DOHH2 (cell line): Measurements from ENCODE around the gene HDAC8.
"Not testable (repeated sequence)": the region's sequence is repeated elsewhere in the genome, so short reads cannot be mapped to it uniquely, and the experiment has no call there.

Experiments used
- H3F3A ChIP-seq: fragments of 200-600 bp; sonication (generic), shearing (Covaris generic); 2 replicates; pipeline ENCODE4 v1.6.0; 2016; ENCODE audit warnings: antibody characterized with exemption, mild to moderate bottlenecking; ENCODE audit not compliant: control insufficient read depth, insufficient read depth
- H3K27ac ChIP-seq: fragments of 200-600 bp; sonication (generic); 2 replicates; pipeline ENCODE4 v1.5.1; 2014; ENCODE audit warnings: low read depth, mild to moderate bottlenecking, low read length, moderate library complexity
- H3K27me3 ChIP-seq: fragments of 200-600 bp; sonication (generic); 2 replicates; pipeline ENCODE4 v1.6.1; 2014; ENCODE audit warnings: mild to moderate bottlenecking, low read length, mixed read lengths; ENCODE audit not compliant: control insufficient read depth
- H3K36me3 ChIP-seq: fragments of 200-600 bp; sonication (generic); 2 replicates; pipeline ENCODE4 v1.6.1; 2014; ENCODE audit warnings: mild to moderate bottlenecking, low read length, moderate library complexity, mixed read lengths; ENCODE audit not compliant: control insufficient read depth
- H3K4me1 ChIP-seq: fragments of 200-600 bp; sonication (generic); 2 replicates; pipeline ENCODE4 v1.6.1; 2014; ENCODE audit warnings: mild to moderate bottlenecking, low read length, mixed read lengths; ENCODE audit not compliant: control insufficient read depth
- H3K4me2 ChIP-seq: fragments of 200-600 bp; sonication (generic); 2 replicates; pipeline ENCODE4 v1.6.0; 2014; ENCODE audit warnings: mild to moderate bottlenecking, low read length, moderate library complexity
- H3K4me3 ChIP-seq: fragments of 200-600 bp; sonication (generic); 2 replicates; pipeline ENCODE4 v1.5.1; 2014; ENCODE audit warnings: mild to moderate bottlenecking, low read length, mixed read lengths
- H3K79me2 ChIP-seq: fragments of 200-600 bp; sonication (generic); 2 replicates; pipeline ENCODE4 v1.6.1; 2014; ENCODE audit warnings: mild to moderate bottlenecking, low read length, mixed read lengths; ENCODE audit not compliant: control insufficient read depth
- H3K9me2 ChIP-seq: fragments of 200-600 bp; sonication (generic); replicated peaks from 2 replicates; pipeline ENCODE4 v1.6.1; 2014; ENCODE audit warnings: mild to moderate bottlenecking, low read length, mixed read lengths; ENCODE audit not compliant: control insufficient read depth
- H3K9me3 ChIP-seq: fragments of 200-600 bp; sonication (generic); 2 replicates; pipeline ENCODE4 v1.6.1; 2014; ENCODE audit warnings: antibody characterized with exemption, low read length, mixed read lengths; ENCODE audit not compliant: control insufficient read depth, insufficient read depth
- H4K20me1 ChIP-seq: fragments of 200-600 bp; sonication (generic); 2 replicates; pipeline ENCODE4 v1.6.0; 2014; ENCODE audit warnings: low read depth, mild to moderate bottlenecking, antibody characterized with exemption, low read length, moderate library complexity; ENCODE audit not compliant: control insufficient read depth, insufficient read depth
- EZH2phosphoT487 ChIP-seq: fragments of 200-600 bp; sonication (generic); IDR thresholded peaks from 2 replicates; pipeline ENCODE4 v1.6.1; 2017; ENCODE audit warnings: borderline replicate concordance, mild to moderate bottlenecking, antibody characterized with exemption, low read length, moderate library complexity, mixed read lengths
- TF ChIP-seq, protein P1 (sequence below): fragments of 200-600 bp; sonication (generic); IDR thresholded peaks from one replicate; pipeline ENCODE4 v1.5.1; 2014; ENCODE audit warnings: antibody characterized with exemption, mild to moderate bottlenecking, low read depth, low read length; ENCODE audit not compliant: poor library complexity, severe bottlenecking

HDAC8 gene

DNA sequence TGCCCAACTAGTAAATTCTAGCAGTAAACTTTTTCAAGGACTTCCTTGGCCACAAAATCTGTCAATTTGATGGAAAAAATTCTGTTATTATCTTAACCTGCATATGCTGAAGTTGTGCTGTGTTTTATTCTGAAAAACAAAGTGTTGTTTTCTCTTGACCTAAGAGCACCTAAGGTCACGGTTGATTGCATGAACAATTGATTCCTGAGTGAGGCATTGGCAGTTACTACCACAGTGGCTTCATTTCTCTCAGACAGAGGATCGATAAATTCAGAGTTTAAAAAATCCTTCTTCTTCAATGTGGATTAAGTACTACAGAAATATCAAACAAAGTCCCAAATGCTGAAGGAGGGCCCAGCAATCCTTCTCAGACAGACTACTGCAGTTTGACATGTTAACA, 6.2 kb downstream of the HDAC8 start:
- Histone ChIP-seq H3K4me3 (no peak overlapping the region), H3K9me2 (no peaks in the 10 kb centered on the region), H3K36me3 (peaks cover 18% of the 10 kb centered on the region), H3K4me1 (no peaks in the 10 kb centered on the region), H3F3A (no peaks in the 10 kb centered on the region), H3K79me2 (no peaks in the 10 kb centered on the region), H3K9me3 (no peaks in the 10 kb centered on the region), H3K27ac (no peak overlapping the region), H4K20me1 (no peaks in the 10 kb centered on the region), H3K4me2 (no peak overlapping the region), H3K27me3 (no peaks in the 10 kb centered on the region)
- TF ChIP-seq EZH2phosphoT487 = no peak
- TF ChIP-seq, protein P1, sequence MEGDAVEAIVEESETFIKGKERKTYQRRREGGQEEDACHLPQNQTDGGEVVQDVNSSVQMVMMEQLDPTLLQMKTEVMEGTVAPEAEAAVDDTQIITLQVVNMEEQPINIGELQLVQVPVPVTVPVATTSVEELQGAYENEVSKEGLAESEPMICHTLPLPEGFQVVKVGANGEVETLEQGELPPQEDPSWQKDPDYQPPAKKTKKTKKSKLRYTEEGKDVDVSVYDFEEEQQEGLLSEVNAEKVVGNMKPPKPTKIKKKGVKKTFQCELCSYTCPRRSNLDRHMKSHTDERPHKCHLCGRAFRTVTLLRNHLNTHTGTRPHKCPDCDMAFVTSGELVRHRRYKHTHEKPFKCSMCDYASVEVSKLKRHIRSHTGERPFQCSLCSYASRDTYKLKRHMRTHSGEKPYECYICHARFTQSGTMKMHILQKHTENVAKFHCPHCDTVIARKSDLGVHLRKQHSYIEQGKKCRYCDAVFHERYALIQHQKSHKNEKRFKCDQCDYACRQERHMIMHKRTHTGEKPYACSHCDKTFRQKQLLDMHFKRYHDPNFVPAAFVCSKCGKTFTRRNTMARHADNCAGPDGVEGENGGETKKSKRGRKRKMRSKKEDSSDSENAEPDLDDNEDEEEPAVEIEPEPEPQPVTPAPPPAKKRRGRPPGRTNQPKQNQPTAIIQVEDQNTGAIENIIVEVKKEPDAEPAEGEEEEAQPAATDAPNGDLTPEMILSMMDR = no peak

DNA sequence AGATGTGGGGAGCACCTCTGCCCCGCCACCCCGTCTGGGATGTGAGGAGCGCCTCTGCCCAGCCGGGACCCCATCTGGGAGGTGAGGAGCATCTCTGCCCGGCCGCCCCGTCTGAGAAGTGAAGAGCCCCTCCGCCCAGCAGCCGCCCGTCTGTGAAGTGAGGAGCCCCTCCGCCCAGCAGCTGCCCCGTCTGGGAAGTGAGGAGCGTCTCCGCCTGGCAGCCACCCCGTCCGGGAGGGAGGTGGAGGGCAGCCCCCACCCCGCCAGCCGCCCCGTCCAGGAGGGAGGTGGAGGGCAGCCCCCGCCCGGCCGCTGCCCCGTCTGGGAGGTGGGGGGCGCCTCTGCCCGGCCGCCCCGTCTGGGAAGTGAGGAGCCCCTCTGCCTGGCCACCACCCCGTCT, 13.0 kb downstream of the HDAC8 start:
- not testable (repeated sequence) for H3K4me2 ChIP-seq, H3K27me3 ChIP-seq, H4K20me1 ChIP-seq, H3K9me2 ChIP-seq, H3K36me3 ChIP-seq, H3K27ac ChIP-seq, H3K4me3 ChIP-seq, H3K79me2 ChIP-seq, H3F3A ChIP-seq, H3K4me1 ChIP-seq, H3K9me3 ChIP-seq

DNA sequence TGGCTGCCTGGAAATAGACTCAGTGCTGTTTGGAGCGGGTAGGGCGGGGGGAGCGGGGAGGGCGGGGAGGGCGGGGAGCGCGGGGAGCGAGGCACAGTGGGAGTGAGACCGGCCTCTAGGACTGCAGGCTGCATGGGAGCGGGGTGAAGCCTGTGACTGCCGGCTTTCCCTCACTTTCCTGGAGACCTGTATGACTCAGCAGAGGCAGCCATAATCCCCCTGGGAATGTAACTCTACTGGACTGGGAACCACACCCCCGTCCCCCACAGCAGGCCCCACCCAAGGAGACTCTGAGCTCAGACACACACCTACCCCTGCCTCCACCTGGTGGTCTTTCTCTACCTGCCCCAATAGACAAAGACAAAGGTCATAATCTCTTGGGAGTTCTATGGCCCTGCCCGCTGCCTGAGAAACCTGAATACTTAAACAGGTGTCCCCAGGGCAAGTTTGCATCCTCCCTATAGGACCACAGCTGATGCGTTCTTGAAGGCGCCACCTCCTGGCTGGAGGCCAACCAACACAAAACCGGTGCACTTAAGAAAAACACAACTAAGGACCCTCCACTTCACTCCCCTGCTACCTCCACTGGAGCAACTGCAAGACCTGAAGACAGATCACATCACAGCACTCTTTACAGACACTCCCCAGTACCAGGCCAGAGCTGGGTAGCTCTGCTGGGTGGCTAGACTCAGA, 18.0 kb downstream of the HDAC8 start:
- H3K9me3 ChIP-seq = no peaks in the 10 kb centered on the region
- no peaks in the 10 kb centered on the region for H3K4me1 ChIP-seq
- H3K79me2 ChIP-seq = 0 out of 2 replicates have a peak, but pooled peaks cover 2% of the 10 kb centered on the region
- no peaks in the 10 kb centered on the region for H4K20me1 ChIP-seq
- TF ChIP-seq EZH2phosphoT487 = no peak
- no peaks in the 10 kb centered on the region for H3F3A ChIP-seq
- no peak overlapping the region for H3K4me2 ChIP-seq
- H3K9me2 ChIP-seq = no peaks in the 10 kb centered on the region
- H3K27ac ChIP-seq = no peak overlapping the region
- no peak overlapping the region for H3K4me3 ChIP-seq
- no peaks in the 10 kb centered on the region for H3K27me3 ChIP-seq
- H3K36me3 ChIP-seq = no peaks in the 10 kb centered on the region

DNA sequence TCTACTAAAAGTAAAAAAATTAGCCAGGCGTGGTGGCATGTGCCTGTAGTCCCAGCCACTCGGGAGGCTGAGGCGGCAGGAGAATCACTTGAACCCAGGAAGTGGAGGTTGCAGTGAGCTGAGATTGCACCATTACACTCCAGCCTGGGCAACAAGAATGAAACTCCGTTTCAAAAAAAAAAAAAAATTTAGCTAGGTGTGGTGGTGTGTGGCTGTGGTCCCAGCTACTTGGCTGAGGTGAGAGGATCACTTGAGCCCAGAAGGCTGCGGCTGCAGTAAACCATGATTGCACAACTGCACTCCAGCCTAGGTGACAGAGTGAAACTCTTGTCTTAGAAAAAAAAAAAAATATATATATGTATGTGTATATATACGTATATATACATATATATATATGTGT, 20.2 kb downstream of the HDAC8 start:
- H3K27ac ChIP-seq, H3K9me2 ChIP-seq, H3K27me3 ChIP-seq, H3K4me2 ChIP-seq, H3K36me3 ChIP-seq, H3K9me3 ChIP-seq, H3F3A ChIP-seq, H3K4me3 ChIP-seq, H3K4me1 ChIP-seq, H3K79me2 ChIP-seq, H4K20me1 ChIP-seq: not testable (repeated sequence)

DNA sequence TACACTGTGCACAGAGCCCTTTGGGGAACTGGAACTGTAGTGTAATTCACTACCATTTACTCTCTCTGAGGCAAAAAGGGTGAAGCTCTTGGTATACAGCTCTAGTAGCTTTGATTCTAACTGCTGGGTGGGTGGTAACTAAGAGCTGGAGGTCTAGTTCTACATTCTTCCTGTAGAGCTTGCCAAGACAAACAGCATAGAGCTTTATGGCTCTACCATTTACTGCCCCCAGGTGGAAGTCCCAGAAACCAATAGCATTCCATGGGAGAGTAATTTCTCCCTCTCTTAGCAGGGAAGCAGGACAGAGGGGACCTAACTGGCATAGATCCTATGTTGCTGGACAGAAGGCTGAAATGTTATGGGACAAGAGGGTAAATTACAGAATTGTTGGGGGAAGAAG, 26.7 kb downstream of the HDAC8 start:
- H3K4me3 ChIP-seq = no peak overlapping the region
- H4K20me1 ChIP-seq = no peaks in the 10 kb centered on the region
- no peak overlapping the region for H3K27ac ChIP-seq
- TF ChIP-seq, protein P1 = no peak
- TF ChIP-seq EZH2phosphoT487 = no peak
- no peaks in the 10 kb centered on the region for H3K79me2 ChIP-seq
- no peaks in the 10 kb centered on the region for H3K9me2 ChIP-seq
- H3K9me3 ChIP-seq = no peaks in the 10 kb centered on the region
- H3F3A ChIP-seq = no peaks in the 10 kb centered on the region
- no peaks in the 10 kb centered on the region for H3K36me3 ChIP-seq
- no peaks in the 10 kb centered on the region for H3K27me3 ChIP-seq
- no peak overlapping the region for H3K4me2 ChIP-seq
- no peaks in the 10 kb centered on the region for H3K4me1 ChIP-seq
